ENCODE results near the gene CMTM3.

DNA sequence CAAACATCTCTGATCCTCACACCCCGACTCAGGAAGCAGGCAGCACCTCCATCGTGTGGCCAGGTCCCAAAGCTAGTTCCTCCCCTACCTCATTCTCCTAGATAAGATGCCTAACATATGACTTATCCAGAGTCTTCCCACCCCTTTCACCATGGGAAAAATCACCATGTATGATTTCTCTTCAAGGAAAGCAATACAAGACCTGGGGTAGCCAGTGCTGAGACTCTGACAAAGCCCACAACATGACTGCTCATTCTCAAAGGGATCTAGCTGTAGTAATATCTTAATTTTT, 46.9 kb downstream of the CMTM3 start:
- TF ChIP-seq IRF1 (CRISPR knock-in tag; IDR thresholded peaks at IDR 0.05) = no peak
- no peak for TF ChIP-seq CTCF (IDR thresholded peaks at IDR 0.05)
